Measurements from ENCODE around the gene RTN4R.

The RTN4R gene

GRCh38 chr22:20258584-20259326 is 9.4 kb downstream of the RTN4R start:
- DNase-seq: no peak

- no peak for DNase-seq
Observed at GRCh38 chr22:20258021-20258299, 10.2 kb downstream of the RTN4R start.

DNA sequence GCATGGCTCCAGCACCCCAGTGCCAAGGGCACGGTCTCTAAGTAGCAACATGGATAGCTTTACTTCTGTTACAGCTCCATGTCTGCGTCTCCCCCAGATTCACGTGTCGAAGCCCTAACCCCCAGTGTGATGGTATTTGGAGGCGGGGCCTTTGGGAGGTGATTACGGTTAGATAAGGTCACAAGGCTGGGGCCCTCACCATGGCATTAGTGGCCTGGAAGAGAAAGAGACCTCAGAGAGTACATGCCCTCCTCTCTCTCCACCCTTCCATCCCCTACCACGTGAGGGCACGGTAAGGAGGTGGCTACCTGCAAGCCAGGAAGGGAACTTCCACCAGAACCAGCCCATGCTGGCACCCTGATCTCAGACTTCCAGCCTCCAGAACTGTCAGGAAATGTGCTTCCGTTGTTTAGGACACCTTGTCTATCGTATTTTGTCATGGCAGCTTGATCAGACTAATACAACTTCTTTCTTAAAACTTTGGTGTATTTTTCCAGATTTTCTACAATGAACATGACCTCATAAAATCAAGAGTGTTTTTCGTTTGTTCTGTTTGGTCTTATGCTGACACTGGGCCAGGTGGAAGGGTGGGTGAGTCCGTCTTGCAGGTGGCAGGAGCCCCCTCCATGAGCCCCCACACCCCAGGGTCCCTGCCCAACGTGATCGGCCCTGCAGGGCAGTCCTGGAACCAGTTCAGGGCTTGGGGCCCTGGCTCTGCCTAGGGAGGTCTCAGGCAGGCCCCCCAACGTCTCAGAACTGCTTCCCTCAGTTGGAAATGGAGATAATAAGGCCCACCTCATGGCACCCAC is 10.7 kb downstream of the RTN4R start:
- no peak for DNase-seq

DNA sequence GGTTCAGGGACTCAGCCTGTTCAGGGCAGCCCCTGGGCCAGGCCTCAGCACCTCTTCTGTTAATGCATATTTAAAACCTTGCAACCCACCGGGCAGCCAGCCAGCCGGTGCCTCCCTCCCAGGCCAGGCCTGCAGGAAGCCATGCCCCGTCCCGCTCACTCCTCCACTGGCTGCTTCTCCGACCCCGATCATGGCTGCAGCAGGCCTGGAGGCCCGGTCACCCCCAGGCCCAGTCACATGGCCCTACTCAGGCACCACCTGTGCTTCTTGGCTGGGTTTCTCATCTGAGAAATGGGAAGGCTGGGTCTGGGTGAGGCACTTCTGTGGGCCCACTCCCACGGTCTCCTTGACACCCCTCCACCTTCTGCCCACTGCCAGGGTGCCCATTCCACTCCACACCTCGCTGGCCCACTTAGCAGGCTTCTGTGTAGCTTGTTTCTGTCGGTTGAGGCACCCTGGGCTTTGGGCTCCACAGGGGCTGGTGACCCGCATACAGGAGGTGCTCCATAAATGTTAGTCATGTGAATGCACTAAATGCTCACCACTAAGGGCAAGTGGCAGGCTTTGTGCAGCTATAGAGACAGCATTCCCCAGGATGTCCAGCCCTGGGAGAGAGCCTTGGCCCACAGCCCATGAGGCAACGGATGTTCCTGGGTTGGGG is 11.4 kb downstream of the RTN4R start:
- no peak for DNase-seq

- no peak for DNase-seq
Observed at GRCh38 chr22:20256027-20256426, 12.1 kb downstream of the RTN4R start.

GRCh38 chr22:20254975-20255946 is 12.9 kb downstream of the RTN4R start:
- DNase-seq: no peak

GRCh38 chr22:20253161-20253560 is 15.0 kb downstream of the RTN4R start:
- DNase-seq: no peak

GRCh38 chr22:20251981-20252380 is 16.1 kb downstream of the RTN4R start:
- no peak for DNase-seq

- DNase-seq: no peak
Observed at GRCh38 chr22:20251491-20251890, 16.6 kb downstream of the RTN4R start.

- DNase-seq: peak in 48 of 58 donors; percentile 28 to 82 (median 63)
Observed at GRCh38 chr22:20249797-20250354, 18.2 kb downstream of the RTN4R start.

- DNase-seq: peak in 4 of 58 donors; percentile 18 to 38 (median 30)
Observed at GRCh38 chr22:20248461-20248978, 19.6 kb downstream of the RTN4R start.

GRCh38 chr22:20247608-20248171 is 20.4 kb downstream of the RTN4R start:
- no peak for DNase-seq

GRCh38 chr22:20247010-20247505 is 21.1 kb downstream of the RTN4R start:
- DNase-seq: peak in 2 of 58 donors; percentile 35 to 53

DNA sequence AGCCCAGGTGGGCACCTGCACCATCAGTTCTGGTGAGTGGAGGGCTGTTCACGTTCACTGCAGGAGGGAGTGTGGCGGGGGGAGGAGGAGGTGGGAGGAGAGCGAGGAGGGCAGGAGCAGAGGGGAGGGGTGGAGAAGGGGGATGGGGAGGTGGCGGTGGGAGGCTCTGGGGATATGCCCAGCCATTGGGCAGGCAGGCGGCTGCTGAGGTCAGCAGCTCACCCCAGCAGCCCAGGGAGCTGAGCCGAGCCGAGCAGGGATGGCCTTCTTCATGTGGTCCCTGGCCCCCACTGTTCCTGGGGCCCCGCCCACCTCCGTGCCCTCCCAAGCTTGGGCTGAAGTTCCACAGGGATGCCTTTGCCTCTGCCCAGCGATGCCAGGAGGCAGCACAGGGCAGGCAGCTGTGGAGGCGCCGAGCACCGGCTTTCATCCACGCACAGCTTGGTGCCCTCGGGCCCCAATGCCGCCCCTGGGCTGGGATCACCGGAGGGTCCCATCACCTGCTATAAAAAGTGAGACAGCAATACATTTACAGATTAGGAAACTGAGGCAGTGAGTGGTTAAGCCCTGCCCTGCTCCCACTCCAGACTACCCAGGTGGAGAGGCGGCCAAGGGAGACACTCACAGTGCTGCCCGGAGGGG is 21.6 kb downstream of the RTN4R start:
- DNase-seq: peak in 15 of 58 donors; percentile 18 to 69 (median 49)

GRCh38 chr22:20245577-20246367 is 22.3 kb downstream of the RTN4R start:
- DNase-seq: no peak

DNA sequence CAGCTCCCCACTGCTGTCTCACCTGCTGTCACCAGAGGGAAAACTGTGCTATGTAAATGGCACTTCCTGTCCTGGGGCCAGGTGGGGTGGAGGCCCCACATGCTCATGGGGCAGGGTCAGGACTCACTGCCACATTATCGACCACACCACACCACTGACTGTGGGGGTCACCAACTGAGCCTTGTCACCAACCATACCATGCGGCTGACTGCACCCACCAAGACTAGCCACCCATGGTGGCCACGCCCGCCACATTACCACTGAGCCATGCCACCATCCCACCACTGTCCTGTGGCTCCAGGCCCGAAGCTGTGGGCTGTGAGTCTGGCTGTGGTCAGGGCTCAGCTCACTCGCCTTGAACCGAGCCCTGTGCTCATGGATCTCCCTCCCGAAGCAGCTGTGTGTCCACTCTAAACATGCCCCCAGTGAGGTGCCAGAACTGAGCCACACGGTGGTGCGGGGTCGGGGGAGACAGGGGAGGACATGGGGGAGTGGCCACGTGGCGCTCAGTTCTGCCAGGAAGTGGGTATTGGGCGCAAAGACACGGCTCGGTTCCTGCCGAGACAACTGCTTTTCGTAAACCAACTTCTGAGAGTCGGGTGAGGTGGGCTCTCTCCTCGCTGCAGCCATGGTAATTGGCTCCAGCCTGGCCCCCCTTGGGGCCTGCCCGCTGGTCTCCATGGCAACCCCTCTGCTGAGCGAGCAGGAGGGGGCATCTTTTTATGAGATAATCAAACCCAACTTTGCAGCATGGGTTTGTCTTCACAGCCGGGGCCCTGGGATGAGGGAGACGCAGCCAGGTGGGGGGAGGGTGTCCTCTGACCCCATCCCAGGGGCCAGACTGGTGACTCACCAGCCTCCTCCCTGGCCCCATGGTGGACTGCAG is 23.2 kb downstream of the RTN4R start:
- peak in 2 of 58 donors; percentile 13 to 43 for DNase-seq

DNA sequence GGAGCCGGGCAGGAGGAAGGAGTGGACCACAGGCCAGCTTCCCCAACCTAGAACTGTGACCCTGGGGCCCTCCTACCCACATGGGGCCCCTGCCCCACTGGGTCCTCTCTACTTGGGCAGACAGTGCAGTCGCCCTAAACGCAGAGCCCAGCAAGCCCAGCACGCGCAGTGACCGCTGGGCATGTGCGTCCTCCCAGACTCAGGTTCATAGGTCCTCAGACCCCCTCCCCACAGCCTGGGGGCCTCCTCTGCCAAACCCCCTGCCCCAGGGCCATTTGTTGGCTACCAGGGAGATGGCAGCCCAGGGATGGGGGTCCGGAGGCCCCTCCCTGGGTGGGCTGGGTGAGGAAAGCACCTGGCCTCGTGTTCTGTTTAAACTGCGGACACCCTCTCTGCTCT is 23.9 kb downstream of the RTN4R start:
- no peak for DNase-seq

Measured in anterior cingulate cortex (tissue), 58 donors.